Activated CD8-positive, alpha-beta memory T cell treated with anti-CD3 and anti-CD28 coated beads, Interleukin-2, amount 50 U/mL, for 1 hour (primary cell): ENCODE measurements around the gene TLR1.
"Not testable (repeated sequence)": the region's sequence is repeated elsewhere in the genome, so short reads cannot be mapped to it uniquely, and the experiment has no call there.

ENCODE experiments used
- DNase-seq: peaks from one replicate; pipeline ENCODE4 v3.0.0-alpha.2; 2020; ENCODE audit errors: extremely low read depth

Gene TLR1

DNA sequence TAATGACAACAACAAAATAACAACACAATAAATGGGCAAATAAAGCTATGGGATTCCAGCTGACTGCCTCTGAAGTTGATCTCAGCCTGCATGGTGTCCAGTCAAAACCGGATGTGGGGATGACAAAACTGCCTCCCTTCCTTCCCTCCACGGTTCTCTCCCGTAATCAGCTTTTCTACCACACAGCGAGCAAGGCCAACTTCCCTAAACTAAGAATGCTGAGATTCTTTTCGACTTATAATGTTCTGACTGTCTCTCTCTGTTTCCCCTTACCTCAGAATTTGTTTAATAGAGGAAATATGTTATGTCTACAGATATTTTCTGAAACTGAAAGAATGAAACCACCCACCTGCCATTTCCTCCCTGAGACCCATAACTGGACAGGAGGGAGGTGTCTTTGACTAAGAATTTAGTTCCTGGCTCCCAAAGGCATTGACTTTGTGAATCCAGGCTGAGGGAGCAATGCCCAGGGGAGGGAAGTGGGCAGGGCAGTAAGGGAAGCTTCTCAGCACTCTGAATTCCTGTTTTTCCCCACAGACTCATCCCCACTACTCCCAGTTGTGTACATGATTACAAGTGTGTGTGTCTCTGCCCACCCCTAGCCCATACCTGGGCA, 1.0 kb upstream of the TLR1 start:
- DNase-seq: no peak

DNA sequence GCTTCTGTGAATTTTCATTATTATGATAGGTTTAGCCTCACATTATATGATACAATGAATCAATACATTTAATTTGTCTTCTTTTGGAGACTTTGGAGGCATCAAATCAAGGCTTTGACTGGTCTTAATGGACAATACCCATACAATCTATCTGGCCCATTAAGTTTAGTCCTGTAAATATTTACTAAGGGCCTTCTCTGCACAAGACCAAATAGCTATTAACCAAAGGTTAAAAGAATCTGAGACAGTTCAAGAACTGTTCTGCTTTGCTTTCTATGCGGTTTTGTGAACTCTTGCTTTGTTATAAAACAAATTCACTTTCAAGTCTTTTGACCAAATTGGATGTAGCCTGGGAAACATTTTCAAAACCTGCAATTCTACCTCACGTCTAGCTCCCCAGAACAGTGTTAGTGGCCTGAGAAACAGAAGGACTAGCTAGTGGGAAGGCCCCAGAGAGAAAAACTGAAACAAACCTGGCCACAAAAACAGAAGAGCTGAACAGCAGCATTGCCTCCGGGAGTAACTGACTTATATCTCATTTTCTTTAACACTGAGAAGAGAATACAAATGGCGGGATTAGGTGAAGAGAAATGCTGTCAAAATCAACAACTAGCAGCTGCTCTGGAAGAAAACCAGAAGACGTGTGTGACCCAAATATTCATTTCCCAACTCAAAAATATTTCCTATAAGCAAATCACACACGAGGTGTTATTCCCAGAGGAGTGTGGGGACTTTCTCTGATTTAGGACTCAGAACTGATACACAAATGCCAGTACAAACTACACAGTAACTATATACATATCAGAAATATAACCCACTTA, 548 bp downstream of the TLR1 start:
- no peak for DNase-seq

DNA sequence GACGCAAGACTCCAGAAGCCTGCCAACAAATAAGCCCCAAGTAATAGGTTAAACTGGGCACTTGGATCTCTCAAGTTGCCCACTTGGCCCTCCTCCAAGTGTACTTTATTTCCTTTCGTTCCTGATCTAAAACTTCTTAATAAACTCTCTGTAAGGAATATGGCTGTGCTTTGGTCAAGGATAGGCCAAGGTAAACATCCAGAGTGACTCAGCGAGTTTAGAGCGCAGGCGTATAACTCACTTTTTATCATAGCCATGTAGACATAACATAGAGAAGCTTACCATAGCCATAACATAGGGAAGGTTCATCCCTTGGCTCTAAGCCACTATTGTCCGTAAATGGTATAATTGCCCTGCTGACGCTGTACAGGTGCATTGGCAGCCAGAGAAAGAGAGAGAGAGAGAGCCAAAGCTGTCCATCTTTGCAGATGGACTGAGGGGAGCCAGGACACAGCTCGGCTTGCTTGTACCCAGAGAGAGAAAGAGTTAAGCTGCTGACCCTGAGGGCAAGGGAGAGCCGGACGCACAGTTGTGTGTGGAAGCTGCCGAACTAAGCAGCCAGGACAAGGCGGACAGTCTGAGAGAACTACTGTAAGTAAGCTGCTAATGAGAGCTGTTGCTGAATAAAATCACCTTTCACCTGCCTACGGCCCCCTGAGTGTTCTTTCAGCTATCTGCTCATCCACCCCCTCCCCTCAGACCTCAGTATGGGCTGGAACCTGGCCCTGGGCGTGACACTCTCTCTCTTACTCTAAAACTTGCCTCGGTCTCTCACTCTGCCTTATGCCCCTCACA, 1.8 kb downstream of the TLR1 start:
- no peak for DNase-seq

DNA sequence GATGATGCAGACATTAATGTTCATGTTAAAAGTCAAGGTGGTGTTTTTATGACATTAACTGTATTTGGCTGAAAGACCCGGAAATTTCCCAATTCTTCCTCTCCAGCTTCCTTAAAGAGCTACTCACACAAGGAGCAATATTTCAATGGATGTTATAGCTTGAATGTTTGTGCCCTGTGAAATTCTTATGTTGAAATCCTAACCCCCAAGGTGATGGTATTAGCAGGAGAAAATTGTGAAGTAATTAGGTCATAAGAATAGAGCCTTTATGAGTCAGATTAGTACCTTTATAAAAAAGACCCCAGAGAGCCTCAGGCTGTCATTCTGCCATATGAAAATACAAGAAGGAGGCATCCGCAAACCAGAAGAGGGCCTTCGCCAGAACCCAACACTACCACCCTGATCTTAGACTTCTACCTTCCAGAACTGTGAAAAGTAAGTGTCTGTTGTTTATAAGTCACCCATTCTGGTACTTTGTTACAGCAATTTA, 3.6 kb downstream of the TLR1 start:
- DNase-seq: no peak

DNA sequence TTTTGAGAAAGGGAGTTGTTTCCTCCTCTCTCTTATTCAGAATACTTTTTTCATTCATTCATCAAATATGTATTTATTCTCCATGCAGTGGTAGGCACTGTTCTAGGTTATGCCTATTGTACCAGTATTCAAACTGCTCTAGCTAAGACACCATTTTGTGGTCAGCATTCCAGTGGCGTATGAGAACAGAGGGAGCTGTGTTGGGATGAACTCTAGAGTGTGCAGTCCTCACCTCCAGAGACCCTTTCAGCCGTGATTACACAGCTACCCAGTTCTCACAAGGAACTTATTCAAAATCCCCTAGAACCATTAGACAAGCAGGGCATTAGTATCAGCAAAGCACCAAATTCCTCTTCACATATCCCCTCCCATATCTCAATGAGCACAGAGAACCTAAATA, 4.2 kb downstream of the TLR1 start:
- DNase-seq: no peak

DNA sequence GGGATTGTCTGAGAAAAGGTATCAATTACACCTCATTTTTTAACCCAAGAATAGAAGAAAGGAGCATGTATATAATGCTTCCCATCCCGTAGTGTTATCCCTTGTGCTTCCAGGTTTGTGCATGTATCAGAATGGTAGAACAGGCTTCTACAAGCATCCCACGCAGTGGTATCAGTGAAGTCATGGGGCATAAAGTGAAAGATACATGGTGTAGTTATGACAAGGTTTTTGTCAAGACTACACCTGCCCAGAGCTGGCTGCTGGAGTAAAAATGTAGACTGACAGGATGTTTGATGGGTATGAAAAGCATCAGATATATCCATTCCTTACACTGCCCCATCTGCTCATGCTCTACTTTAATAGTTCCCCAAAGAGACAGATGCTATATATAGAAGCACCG, 9.5 kb downstream of the TLR1 start:
- DNase-seq: no peak

DNA sequence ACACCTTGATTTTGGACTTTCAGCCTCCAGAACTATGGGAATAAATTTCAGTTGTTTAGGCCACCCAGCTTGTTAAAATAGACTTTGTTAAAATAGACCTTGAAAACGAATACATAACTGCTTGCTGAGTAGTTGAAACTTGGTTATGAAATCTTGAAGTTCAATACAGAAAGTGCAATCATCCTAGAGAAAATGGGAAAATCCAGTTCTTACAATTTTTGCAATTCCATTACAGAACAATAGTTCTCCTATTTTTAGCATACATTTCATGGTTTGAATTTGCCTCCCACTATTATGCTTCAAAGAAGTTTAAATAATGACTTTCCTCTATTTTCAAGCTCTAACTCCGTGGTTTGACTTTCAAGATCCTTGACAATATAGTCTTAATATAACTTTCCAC, 10.5 kb downstream of the TLR1 start:
- DNase-seq: no peak

DNA sequence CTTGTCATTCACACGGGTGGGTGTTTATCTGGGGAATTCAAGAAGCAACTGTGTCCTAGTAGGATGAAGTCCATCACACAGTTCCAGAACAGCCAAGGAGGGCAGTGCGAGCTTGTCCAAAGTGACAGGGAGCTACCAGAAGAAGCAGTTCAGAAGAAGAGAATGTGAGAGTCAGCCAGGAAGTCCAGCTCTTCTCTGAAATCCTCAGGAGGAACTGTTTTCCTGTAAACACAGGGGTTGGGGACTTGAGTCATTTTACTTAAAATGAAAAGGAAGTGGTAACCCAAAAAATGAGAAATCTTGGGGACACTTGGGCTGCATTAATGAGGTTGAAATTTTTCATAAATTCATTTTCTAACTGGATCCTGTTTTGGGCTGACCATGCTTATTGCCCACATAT, 13.6 kb downstream of the TLR1 start:
- DNase-seq: no peak

DNA sequence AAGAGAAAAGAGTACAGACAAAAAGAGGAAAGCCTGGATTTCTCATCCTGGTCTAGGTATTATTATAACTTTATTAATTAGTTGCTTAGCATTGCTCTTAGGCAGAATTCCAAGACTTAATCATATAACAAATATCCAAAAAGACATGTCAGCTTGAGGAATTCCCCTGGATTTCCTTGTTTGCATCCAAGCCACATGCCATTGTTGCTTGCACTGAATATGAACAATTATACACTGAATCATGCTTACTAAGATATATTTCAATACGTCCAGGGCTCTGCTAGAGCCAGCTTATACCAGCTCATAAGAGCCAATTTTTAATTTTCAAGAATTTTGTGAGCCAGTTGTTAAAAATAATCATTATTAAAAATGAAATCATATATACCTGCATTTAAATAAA, 16.3 kb downstream of the TLR1 start:
- DNase-seq: no peak

DNA sequence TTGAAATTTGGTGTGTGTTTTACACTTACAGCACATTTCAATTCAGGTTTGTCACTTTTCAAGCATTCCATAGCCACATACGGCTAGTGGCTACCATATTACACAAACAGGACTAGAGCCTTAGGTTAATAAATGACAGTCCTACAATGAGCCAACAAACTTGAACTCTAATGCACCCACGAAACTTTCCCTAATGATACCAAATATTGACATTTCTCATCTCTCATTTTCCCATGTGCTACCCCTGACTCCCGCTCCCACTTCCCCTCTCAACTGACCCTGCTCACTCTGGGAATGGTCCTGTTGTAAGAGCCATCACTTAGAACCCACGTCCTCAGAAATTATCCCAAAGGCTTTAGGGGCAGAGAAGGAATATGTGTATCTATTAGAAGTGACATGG, 16.9 kb downstream of the TLR1 start:
- DNase-seq: no peak

DNA sequence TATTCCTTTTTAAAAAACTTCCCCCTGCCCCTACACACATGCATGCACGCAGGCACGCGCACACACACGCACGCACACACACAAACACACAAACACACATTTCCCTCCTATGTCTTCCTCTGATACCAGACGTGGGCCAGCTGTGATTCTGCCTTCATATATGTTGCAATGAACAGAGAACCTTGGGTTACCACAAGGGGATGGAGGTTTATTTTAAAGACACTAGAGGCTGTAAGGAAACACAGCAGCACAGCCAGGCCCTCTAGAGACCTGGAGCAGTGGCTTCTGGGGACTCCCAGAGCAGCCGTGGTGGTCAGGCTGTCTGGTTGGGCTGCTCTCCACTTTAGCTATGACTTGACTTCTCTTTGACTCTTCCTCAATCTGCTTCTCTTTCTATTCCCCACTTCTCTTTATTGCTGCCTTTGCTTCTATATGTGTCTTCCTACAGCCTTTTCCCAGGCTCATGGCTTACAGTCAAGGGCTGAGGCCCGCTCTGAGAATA, 18.6 kb downstream of the TLR1 start:
- DNase-seq: no peak

DNA sequence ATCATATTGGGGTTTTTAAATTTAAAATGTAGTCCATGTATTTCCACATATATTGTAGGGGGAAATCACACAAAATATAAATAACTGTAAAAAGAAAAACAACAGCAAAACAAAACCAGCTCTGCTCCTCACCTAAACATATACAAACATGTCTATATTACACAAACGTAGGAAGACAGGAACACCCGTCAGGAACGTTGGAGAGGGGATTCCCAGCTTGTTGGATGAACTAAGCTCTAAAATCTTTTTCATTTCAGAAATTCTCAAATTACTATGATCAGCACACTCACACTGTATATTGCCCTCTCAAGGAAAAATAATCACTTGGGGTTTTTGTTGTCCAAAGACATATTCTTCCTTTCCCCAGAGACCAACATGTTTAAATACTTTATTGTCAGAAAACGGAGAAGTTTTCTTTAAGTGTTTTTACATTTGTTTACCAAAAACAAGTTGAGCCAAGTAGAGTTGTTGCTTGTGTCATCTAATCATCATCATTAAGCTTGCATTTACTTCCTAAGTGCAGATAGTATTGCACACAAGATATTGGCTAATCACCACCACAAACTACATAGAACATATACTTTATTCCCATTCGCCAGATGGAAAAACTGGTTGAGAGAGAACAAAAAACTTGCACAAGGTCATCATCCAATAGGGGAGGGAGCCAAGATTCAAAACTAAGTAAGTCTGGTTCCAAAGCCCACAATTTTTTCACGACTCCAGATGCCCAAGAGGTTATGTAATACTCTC, 19.4 kb downstream of the TLR1 start:
- no peak for DNase-seq

DNA sequence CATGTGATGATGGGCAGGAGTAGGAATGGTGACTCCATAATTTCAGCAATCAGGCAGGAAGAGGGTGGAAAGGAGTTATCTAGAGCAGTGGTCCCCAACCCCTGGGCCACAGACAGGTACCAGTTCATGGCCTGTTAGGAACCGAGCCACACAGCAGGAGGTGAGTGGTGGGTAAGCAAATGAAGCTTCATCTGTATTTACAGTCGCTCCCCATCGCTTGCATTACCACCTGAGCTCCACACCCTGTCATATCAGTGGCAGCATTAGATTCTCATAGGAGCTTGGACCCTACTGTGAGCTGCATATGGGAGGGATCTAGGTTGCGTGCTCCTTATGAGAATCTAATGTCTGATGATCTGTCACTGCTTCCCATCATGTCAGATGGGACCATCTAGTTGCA, 20.4 kb downstream of the TLR1 start:
- no peak for DNase-seq

DNA sequence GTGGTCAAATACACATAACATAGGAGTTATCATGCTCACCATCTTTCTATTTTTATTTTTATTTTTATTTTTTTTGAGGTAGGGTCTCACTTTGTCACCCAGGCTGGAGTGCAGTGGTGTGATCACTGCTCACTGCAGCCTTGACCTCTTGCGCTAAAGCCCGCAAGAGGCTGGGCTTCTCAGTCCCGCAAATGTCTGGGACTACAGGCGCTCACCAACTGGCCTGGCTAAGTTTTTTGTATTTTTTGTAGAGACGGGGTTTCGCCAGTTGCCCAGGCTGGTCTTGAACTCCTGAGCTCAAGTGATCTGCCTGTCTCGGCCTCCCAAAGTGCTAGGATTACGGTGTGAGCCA, 21.5 kb downstream of the TLR1 start:
- no peak for DNase-seq

DNA sequence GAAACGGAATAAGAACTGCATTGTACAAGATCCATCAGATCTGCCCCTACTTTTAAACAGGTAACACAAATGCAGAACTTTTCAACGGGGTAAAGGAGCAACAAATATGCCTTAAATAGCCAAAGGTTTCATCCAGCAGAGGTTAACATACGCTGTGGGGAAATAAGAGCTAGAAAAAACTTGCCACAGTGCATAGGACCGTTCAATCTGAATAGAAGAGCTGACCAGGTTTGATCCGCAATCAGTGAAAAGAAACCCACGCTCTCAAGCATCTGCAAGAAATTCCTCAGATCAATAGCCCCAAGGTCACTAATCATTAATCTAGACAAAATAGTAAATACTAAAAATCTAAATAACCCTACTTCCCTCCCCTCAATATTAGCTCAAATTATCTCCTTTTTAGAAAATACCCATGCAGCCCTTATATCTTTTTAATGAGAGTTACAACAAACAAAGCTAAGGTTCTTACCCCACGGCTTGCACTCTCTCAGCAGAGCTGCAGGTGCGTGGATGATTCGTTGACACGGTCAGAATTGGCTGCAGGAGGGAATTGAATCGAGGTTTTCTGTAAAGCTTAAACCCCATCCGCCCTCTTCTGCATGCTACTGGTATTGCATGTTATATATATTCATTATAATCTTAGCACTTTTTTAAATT, 22.0 kb downstream of the TLR1 start, which contains the start of gene TLR10:
Gene TLR10 (minus strand): TSS at position 539 of the 657 bp plus-strand sequence. CDS start 7,400 bp downstream, outside the sequence.
- no peak for DNase-seq

DNA sequence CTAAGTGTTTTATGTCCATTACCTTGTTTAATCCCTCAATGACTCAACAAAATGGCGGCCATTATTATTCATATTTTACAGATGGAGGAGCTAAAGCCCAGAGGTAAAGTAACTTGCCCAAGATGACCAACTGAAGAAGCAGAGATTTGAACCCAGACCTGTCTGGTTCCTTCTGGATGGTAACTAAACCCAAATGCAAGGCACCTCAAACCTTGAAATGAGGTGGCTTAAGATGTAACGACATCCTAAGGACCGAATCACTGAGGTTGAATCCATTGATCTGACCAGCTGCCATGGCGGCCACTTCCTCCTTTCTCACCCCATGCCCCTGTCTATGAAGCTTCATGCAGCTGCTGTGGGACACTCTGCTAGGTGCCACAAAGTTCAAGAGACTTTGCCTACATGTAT, 22.7 kb downstream of the TLR1 start:
- no peak for DNase-seq

DNA sequence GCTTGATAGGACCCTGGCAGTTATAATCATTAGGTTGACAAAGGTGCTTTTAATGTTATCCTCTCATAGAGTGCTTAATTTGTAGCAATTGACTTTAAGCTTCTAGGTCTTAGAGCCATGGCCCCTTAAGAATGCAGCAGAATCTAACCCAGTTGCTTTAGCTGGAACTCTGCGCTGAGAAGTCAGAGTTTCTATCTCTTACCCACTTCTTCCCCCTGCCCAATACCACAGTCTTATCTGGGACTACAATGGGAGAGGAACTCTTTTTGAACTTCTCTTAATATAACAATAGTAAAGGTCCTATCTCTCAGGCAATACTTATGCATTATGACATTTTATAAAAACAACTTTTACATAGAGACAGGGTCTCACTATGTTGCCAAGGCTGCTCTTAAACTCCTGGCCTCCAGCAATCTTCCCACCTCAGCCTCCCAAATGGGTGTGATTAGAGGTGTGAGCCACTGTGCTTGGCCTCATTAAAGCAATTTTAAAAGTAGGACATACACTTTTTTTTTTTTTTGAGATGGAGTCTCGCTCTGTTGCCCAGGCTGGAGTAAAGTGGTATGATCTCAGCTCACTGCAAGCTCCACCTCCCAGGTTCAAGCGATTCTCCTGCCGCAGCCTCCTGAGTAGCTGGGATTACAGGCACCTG, 23.6 kb downstream of the TLR1 start:
- DNase-seq: no peak

DNA sequence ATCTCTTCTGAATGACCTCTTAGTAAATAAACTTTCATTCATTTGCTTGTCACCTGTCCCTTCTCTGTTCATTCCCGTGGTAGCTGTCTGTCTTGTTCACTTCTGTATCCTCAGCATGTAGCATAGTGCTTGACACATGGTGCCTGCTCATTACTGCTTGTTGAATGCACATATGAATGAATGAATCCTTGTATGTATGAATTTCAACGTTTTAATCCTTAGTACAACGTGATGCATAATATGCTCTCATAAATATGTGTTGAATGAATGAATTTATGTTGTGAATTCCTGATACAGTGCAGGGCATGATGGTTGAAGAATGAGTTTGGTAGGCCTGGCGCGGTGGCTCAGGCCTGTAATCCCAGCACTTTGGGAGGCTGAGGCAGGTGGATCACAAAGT, 24.8 kb downstream of the TLR1 start:
- no peak for DNase-seq

DNA sequence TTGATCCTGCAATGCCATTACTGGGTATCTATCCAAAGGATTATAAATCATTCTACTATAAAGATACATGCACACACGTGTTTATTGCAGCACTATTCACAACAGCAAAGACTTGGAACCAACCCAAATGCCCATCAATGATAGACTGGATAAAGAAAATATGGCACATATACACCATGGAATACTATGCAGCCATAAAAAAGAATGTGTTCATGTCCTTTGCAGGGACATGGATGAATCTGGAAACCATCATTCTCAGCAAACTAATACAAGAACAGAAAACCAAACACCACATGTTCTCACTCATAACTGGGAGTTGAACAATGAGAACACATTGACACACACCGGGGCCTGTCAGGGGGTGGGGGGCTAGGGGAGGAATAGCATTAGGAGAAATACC, 26.7 kb downstream of the TLR1 start:
- not testable (repeated sequence) for DNase-seq

DNA sequence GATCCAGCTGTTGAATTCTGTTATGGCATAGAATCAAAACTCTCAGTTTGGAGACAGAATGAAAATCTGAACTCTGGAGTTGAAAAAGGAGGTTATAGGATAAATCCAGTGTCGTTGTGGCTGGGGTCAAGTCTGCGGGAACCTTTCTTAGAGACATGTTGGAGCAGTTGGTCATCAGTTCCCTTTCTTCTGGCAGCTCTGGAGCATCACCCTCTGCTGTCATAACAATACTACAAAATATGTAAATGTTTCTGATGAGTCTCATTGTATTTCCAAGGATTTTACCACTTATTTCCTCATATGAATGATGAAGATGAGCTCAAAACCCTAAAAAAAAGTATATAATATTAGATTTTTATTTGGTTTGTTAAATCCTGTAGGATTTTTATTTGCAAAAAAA, 29.3 kb downstream of the TLR1 start:
- no peak for DNase-seq
